ENCODE results near the gene PIK3C2A.

DNA sequence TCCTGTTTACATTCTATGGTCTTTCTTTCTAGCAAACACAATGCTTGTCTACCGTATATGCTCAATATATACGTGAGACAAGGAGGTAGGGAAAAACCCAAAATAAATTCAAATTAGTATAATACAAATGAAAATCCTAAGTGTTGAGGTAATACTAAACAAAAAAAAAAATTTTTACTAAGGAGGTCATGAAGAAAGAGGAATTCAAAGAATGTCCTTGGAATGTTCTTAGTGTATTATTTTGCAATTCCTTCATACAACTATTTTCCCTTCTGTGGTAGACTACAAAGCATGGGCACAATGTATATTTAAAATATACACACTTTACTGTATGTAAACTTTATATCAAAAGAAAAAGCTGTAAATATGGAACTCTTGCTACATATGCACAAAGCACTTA is 36.4 kb downstream of the PIK3C2A start:
- TF ChIP-seq CTCF (IDR thresholded peaks at IDR 0.05) (no peak), POLR2A (IDR thresholded peaks at IDR 0.05) (no peak)

Data from esophagus squamous epithelium (tissue), 4 donors.